Stimulated activated CD8-positive, alpha-beta memory T cell treated with anti-CD3 and anti-CD28 coated beads, Interleukin-15, amount 100 ng/mL, for 48 hours (primary cell): ENCODE measurements around the gene CCDC87.
"Not testable (repeated sequence)": the region's sequence is repeated elsewhere in the genome, so short reads cannot be mapped to it uniquely, and the experiment has no call there.

Experiments
- DNase-seq, 2 donors: peaks; one replicate each; pipeline ENCODE4 v3.0.0-alpha.2; 2020; ENCODE audit warnings: low read depth in 2 of 2

The CCDC87 gene

DNA sequence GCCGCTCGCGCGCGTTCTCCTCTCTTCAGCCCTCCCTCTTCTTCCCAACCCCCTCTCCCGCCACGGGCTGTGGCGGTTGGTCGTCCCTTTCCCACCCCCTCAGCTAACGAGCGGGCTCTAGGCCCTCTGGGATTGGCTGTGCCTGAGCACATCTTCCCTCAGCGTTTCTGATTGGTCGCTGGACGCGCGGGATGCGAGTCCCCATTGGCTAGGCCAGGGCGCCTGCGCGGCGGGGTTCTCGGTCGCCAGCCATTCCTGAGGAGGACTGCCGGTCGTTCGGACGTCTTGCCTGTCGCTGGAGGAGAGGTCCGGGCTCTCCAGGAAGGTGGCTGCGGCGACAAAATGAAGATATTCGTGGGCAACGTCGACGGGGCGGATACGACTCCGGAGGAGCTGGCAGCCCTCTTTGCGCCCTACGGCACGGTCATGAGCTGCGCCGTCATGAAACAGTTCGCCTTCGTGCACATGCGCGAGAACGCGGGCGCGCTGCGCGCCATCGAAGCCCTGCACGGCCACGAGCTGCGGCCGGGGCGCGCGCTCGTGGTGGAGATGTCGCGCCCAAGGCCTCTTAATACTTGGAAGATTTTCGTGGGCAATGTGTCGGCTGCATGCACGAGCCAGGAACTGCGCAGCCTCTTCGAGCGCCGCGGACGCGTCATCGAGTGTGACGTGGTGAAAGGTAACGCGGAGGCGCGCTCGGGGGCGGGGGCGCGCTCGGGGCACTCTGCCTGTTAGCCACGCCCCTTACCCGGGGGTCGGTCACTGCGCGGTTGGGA, 23.7 kb upstream of the CCDC87 start, which contains the start of gene RBM14:
Gene RBM14, plus strand, starts transcription at position 252 of the 776 bp plus-strand sequence. Its CDS starts 91 bp downstream, at position 343.
- DNase-seq: peak; percentile 96 to 99

- no peak for DNase-seq
Measured at GRCh38 chr11:66614073-66614472, 21.2 kb upstream of the CCDC87 start.

DNA sequence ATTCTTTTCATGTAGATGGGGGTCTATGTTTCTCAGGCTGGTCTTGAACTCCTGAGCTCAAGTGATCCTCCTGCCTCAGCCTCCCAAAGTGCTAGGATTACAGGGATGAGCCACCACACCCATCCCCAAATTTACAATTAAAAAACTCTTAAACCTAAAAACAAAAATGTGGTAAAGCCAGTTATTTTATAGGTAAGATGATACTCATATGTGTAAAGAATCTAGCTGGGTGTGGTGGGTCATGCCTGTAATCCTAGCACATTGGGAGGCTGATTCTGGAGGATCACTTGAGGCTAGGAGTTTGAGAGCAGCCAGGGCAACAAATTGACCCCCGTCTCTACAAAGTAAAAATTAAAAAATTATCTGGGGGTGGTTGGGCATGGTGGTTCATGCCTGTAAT, 19.6 kb upstream of the CCDC87 start:
- no peak for DNase-seq

- DNase-seq: no peak
Measured at GRCh38 chr11:66609721-66610617, 17.1 kb upstream of the CCDC87 start.

- no peak for DNase-seq
Measured at GRCh38 chr11:66607126-66607834, 14.4 kb upstream of the CCDC87 start.

DNA sequence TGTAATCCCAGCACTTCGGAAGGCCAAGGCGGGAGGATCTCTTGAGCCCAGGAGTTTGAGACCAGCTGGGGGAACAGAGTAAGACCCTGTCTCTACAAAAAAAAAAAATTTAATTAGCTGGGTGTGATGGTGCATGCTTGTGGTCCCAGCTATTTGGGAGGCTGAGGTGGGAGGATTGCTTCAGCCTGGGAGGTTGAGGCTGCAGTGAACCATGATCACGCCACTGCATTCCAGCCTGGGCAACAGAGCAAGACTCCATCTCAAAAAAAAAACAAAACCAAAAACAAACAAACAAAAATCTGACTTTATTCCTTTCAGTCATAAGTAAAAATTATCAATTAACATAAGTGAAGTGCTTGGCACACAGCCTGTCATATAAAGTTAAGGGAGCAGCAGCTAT, 13.7 kb upstream of the CCDC87 start:
- not testable (repeated sequence) for DNase-seq

DNA sequence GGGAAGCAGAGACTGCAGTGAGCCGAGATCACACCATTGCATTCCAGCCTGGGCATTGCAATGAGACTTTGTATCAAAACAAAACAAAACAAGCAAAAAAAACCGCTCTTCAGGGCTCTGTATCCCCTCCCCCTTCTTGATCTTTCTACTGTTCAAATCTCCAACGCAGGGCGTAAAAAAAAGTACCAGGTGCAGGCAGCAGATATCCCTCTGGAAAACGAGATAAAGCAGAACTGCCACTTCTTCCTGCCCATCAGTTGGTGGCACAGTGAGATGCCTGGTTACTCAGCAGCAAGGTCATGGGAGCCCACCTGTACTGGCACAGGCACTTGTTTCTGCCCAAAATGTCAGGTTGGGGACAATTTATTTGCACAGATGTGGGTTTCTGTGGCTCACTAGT, 11.3 kb upstream of the CCDC87 start:
- no peak for DNase-seq

GRCh38 chr11:66603072-66603471, 10.2 kb upstream of the CCDC87 start:
- no peak for DNase-seq

GRCh38 chr11:66600631-66601233, 7.9 kb upstream of the CCDC87 start:
- DNase-seq: no peak

- DNase-seq: no peak
Measured at GRCh38 chr11:66600219-66600618, 7.4 kb upstream of the CCDC87 start.

DNA sequence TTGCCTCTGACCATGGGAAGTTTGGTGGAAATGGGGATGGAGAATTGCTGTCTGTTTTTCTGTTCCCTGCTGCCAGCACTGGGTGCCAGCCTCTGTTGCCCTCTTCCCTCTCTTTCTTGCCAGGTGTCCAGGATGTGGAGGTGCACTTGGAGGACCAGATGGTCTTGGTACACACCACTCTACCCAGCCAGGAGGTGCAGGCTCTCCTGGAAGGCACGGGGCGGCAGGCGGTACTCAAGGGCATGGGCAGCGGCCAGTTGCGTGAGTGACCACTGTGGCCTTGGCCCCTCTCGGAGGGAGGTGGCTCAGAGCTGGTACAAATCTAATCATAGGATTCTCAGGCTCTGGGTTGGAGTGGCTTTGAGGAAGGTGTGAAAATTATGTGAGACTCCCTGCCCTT, 6.1 kb upstream of the CCDC87 start:
- DNase-seq: no peak

GRCh38 chr11:66595245-66595904, 2.5 kb upstream of the CCDC87 start:
- no peak for DNase-seq

DNA sequence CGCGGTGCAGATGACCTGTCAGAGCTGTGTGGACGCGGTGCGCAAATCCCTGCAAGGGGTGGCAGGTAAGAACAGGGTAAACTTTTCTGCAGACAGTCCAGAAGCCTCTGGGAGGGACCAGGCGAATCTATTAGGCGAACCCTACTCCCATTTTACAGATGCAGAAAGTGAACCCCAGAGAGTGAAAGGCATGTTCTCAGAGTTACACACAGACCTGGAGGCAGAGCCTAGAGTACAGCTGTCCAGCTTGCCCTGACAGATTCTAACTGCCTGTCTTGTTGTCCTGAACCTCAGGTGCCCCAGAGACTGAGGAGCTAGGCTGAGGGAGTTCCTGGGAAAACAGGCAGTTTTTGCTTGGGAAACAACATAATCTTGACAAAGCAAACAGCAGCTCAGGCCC, 787 bp upstream of the CCDC87 start:
- DNase-seq: no peak

GRCh38 chr11:66593303-66593635, 406 bp upstream of the CCDC87 start:
- DNase-seq: no peak

GRCh38 chr11:66591175-66591574, 1.7 kb downstream of the CCDC87 start:
- DNase-seq: no peak

DNA sequence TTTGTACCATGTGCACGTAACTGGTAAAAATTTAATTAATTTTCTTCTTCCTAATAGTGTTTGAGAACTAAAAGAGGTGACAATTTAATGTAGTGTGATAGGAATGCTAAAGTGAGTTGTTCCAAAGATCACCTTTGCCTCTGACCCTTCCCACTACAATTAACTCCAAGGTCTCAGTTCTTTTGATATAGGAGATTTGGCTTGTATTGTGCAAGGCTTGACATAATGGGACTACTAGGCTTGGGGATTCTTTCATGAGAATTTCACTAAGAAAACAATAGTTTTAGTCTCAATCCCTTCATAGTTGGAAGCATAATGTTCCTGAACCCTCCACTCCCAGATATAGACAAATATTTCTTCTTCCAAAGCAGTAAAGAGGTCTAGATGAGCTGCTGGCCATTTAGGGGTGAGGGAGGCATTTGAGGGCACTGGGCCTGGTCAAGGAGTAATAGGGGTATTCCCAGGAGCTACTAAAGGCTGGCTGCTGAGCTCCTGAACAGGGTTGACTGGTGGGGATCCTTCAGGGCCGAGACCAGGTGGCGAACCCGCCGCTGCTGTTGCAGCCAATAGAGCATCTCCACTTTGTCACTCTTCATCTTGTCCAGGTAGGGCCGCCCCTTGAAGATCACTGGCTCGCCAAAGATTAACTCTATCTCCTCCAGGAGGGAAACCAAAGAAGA, 2.7 kb downstream of the CCDC87 start:
- no peak for DNase-seq

GRCh38 chr11:66589315-66589714, 3.5 kb downstream of the CCDC87 start:
- not testable (repeated sequence) for DNase-seq

DNA sequence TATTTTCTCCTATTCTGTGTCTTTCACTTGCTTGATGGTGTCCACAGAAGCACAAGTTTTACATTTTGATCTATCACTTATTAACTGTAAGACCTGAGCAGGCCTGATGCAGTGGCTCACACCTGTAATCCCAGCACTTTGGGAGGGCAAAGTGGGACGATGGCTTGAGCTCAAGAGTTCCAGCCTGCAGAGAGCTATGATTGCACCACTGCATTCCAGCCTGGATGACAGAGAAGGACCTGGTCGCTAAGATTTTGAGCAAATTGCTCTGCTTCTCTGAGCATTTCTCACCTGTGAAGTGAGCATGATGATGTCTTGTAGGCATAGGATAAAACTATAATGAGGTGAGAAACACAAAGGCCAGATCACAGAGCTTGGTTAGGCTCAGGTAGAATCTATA, 6.7 kb downstream of the CCDC87 start:
- no peak for DNase-seq

- not testable (repeated sequence) for DNase-seq
Measured at GRCh38 chr11:66585447-66585846, 7.4 kb downstream of the CCDC87 start.

DNA sequence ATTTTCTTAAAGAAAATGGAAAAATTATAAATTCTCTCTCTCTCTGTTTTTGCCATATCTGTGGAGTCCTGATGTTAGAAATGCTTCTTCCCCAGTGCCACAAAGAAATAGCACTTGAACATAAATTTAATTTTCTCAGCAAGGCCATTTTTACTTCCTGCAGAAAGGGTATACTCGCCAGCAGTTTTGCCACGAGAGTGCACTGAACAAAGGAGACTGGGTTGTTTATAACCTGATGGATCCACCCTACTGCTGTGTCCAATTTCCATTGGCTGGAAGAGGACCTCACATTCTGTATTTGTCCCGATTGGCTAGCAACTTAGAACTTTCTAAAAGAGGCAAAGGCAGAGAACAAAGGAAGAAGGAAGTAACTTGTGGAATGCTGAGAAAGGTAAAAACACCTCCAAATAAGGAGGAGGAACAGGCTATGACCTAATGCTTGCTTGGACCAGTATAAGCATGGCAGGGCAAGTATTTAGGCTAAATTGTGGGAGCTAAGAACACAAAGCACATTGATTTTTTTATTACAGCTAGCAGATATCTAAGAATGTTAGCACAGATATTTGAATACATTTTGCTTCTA, 10.2 kb downstream of the CCDC87 start:
- DNase-seq: not testable (repeated sequence)
